Panc1 (cell line): Measurements from ENCODE around the gene PITPNB.

Experiments used
- CTCF ChIP-seq: fragments of 450-650 bp; IDR thresholded peaks from 2 replicates; pipeline ENCODE4 v1.5.1; 2017; ENCODE audit warnings: mild to moderate bottlenecking
- POLR2AphosphoS5 ChIP-seq: IDR thresholded peaks from 2 replicates; pipeline ENCODE4 v1.6.1; 2012; ENCODE audit warnings: mild to moderate bottlenecking, low read depth, low read length, moderate library complexity
- SIN3A ChIP-seq: IDR thresholded peaks from 2 replicates; pipeline ENCODE4 v1.6.1; 2012; ENCODE audit warnings: low read depth, mild to moderate bottlenecking, low read length, moderate library complexity, borderline replicate concordance; ENCODE audit not compliant: insufficient read depth
- TCF7L2 ChIP-seq: IDR thresholded peaks from 2 replicates; pipeline ENCODE4 v1.6.1; 2011; ENCODE audit warnings: mild to moderate bottlenecking, low read depth, low read length, inconsistent platforms

- no peak for TF ChIP-seq CTCF
- TF ChIP-seq SIN3A = no peak
- TF ChIP-seq POLR2AphosphoS5 = no peak
- no peak for TF ChIP-seq TCF7L2
Observed at GRCh38 chr22:27933186-27933983, 14.3 kb upstream of the PITPNB start.
